Articular chondrocyte of knee joint (primary cell): Measurements from ENCODE around the gene ZNF346. TPM values are rescaled to one million over a fixed set of nuclear protein-coding genes. Genes with fewer than 3 reads are reported as not detected.

Experiments
- total RNA-seq: library from RNA; depleted of rRNA; stranded (reverse); fragments of >200 nt; gene quantifications from 2 replicates; pipeline ENCODE4 v1.2.3, GENCODE V29; 2012

Gene ZNF346
- 18.0 and 19.5 TPM in 2 replicates for total RNA-seq

GRCh38 chr5:177022386-177023302 is at the start of gene ZNF346:
TSS of gene ZNF346 (plus strand) at chr5:177022696. CDS start at chr5:177022739, 43 bp downstream.

GRCh38 chr5:177006265-177006972 is 16.1 kb upstream of the ZNF346 start, which contains the start of gene UIMC1:
TSS of gene UIMC1 (minus strand) at chr5:177006779. CDS start at chr5:176982615, 24,164 bp downstream.

DNA sequence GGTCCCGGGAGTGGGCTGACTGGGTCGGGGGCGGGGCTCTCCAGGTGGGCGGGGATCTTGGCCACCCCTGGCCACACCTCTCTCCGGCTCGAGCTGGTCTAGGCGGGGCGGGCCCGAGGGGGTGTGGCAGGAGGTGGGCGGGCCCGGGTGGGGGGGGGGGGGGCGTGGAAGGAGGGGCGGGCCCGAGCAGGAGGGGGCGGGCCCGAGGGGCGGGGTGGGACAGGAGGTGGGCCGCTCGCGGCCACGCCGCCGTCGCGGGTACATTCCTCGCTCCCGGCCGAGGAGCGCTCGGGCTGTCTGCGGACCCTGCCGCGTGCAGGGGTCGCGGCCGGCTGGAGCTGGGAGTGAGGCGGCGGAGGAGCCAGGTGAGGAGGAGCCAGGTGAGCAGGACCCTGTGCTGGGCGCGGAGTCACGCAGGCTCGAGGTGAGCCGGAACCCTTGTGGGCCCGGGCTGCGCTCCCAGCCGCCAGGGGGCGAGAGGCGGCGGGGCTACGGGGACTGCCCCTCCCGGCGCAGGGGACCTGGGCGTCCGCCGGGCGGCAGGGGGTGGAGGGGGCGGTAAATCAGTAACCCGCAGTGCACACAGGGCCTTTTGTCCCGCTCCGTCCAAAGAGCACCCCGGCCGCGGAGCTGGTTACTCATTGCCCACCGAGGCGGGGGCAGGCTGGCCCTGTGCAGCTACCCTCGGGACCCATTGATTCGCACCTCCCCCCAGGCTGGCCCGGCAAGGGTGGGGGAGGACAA is 64.3 kb downstream of the ZNF346 start, which contains the start of gene FGFR4:
TSS of gene FGFR4 (plus strand) at position 262 of the 744 bp plus-strand sequence. CDS start 2,688 bp downstream, outside the sequence.

Other genes with a start within 250 kb of the ZNF346 start
- not detected in 2 replicates for gene UNC5A, start 212.1 kb upstream of the ZNF346 start, total RNA-seq
- not detected in 2 replicates for gene HK3, start 123.3 kb upstream of the ZNF346 start, total RNA-seq
- 35.5 and 37.0 TPM in 2 replicates for gene UIMC1, start 15.9 kb upstream of the ZNF346 start, total RNA-seq
- 0.11 and 0.26 TPM in 2 replicates for gene FGFR4, start 64.2 kb downstream of the ZNF346 start, total RNA-seq
- 54.6 and 55.8 TPM in 2 replicates for gene NSD1, start 111.1 kb downstream of the ZNF346 start, total RNA-seq